ENCODE data around the gene MYLK3.

Gene MYLK3

DNA sequence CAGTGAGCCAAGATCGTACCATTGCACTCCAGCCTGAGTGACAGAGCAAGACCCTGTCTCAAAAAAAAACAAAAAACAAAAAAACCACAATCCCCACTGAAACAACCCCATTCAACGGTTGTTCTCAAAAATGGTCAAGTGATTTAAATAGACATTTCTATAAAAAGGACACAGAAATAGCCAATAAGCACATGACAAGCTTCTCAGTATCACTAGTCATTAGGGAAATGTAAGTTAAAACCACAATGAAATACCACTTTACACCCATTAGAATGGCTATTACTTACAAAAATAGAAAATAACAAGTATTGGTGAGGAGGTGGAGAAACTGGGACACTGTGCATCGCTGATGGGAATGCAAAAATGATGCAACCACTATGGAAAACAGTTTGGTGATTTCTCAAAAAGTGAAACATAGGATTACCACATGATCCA is 26.6 kb upstream of the MYLK3 start:
- no peak for TF ChIP-seq CTCF (IDR thresholded peaks at IDR 0.05)

- TF ChIP-seq CTCF (IDR thresholded peaks at IDR 0.05), result no peak
Measured at GRCh38 chr16:46772463-46772862, 24.3 kb upstream of the MYLK3 start.

GRCh38 chr16:46768809-46769208 is 20.7 kb upstream of the MYLK3 start:
- TF ChIP-seq CTCF (IDR thresholded peaks at IDR 0.05), result no peak

DNA sequence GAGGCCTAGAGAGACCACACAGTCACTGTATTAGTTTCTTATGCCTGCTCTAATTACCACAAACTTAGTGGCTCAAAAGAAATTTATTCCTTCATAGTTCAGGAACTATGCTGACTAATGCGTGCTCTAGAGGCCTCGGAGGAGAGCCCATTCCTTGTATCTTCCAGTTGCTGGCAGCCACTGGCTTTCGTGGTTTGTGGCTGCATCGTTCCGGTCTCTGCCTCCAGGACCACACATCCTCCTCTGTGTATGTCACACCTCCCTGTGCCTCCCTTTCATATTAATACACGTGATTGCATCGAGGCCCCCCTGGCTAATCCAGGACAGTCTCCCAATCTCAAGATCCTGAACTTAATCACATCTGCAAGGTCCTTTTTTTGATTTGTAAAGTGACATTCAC is 16.9 kb upstream of the MYLK3 start:
- TF ChIP-seq CTCF (IDR thresholded peaks at IDR 0.05), result no peak

GRCh38 chr16:46763147-46763546 is 15.0 kb upstream of the MYLK3 start:
- TF ChIP-seq CTCF (IDR thresholded peaks at IDR 0.05), result no peak

- no peak for TF ChIP-seq CTCF (IDR thresholded peaks at IDR 0.05)
Measured at GRCh38 chr16:46762583-46762982, 14.4 kb upstream of the MYLK3 start.

GRCh38 chr16:46759309-46759708 is 11.2 kb upstream of the MYLK3 start:
- no peak for TF ChIP-seq CTCF (IDR thresholded peaks at IDR 0.05)

- TF ChIP-seq CTCF (IDR thresholded peaks at IDR 0.05), result no peak
Measured at GRCh38 chr16:46757339-46758050, 9.4 kb upstream of the MYLK3 start.
